Hepatocyte (in vitro differentiated cells): ENCODE measurements around the gene ZNF521. TPM values are rescaled to one million over a fixed set of nuclear protein-coding genes. Genes with fewer than 3 reads are reported as not detected.

Experiments used
- DNase-seq: peaks from one replicate; pipeline ENCODE4 v3.0.0-alpha.2; 2016; ENCODE audit warnings: low spot score
- H2AFZ ChIP-seq: fragments of 200-600 bp; sonication (generic); 2 replicates; pipeline ENCODE4 v1.6.0; 2016; ENCODE audit warnings: antibody characterized with exemption, mild to moderate bottlenecking
- H3K27ac ChIP-seq: fragments of 200-600 bp; sonication (generic); 2 replicates; pipeline ENCODE4 v1.5.1; 2016; ENCODE audit warnings: mild to moderate bottlenecking
- H3K27me3 ChIP-seq: fragments of 200-600 bp; sonication (generic); 2 replicates; pipeline ENCODE4 v1.6.1; 2016
- H3K36me3 ChIP-seq: fragments of 200-600 bp; sonication (generic); replicated peaks from 2 replicates; pipeline ENCODE4 v1.5.1; 2016; ENCODE audit warnings: low read depth; ENCODE audit not compliant: insufficient read depth
- H3K4me1 ChIP-seq: fragments of 200-600 bp; sonication (generic); 2 replicates; pipeline ENCODE4 v1.5.1; 2016; ENCODE audit warnings: mild to moderate bottlenecking, moderate library complexity; ENCODE audit not compliant: insufficient read depth
- H3K4me2 ChIP-seq: fragments of 200-600 bp; sonication (generic); 2 replicates; pipeline ENCODE4 v1.6.0; 2016
- H3K4me3 ChIP-seq: fragments of 200-600 bp; sonication (generic); 2 replicates; pipeline ENCODE4 v1.5.1; 2016; ENCODE audit warnings: mild to moderate bottlenecking
- H3K79me2 ChIP-seq: fragments of 200-600 bp; sonication (generic); 2 replicates; pipeline ENCODE4 v1.6.0; 2017; ENCODE audit warnings: mild to moderate bottlenecking
- H3K9me2 ChIP-seq: fragments of 200-600 bp; sonication (generic); replicated peaks from 2 replicates; pipeline ENCODE4 v1.6.0; 2017; ENCODE audit warnings: mild to moderate bottlenecking; ENCODE audit not compliant: insufficient read depth
- H3K9me3 ChIP-seq: fragments of 200-600 bp; sonication (generic); 2 replicates; pipeline ENCODE4 v1.5.1; 2016; ENCODE audit warnings: low read depth, mild to moderate bottlenecking
- H4K20me1 ChIP-seq: fragments of 200-600 bp; sonication (generic); 2 replicates; pipeline ENCODE4 v1.6.0; 2016; ENCODE audit warnings: mild to moderate bottlenecking; ENCODE audit not compliant: insufficient read depth, poor library complexity, severe bottlenecking
- EZH2 ChIP-seq: fragments of 200-600 bp; sonication (generic); IDR thresholded peaks from 2 replicates; pipeline ENCODE4 v1.6.1; 2016; ENCODE audit warnings: antibody characterized with exemption, mild to moderate bottlenecking, borderline replicate concordance
- EZH2phosphoT487 ChIP-seq: fragments of 200-600 bp; sonication (generic); IDR thresholded peaks from one replicate; pipeline ENCODE4 v1.6.1; 2018; ENCODE audit warnings: antibody characterized with exemption, mild to moderate bottlenecking, low read depth, moderate library complexity; ENCODE audit not compliant: unreplicated experiment, severe bottlenecking
- WGBS: methylation state at CpG from one replicate; pipeline ENCODE4 v1.1.6; 2016; ENCODE audit warnings: low lambda C conversion rate; ENCODE audit errors: missing lambda C conversion rate; 5-methylcytosine and 5-hydroxymethylcytosine counted together
- polyA plus RNA-seq: library from polyadenylated mRNA; unstranded; fragments of >200 nt; fragmentation: Nextera tagmentation; extraction: Ambion mirVana; gene quantifications from 2 replicates; pipeline ENCODE4 v1.2.1, GENCODE V29; 2016
- total RNA-seq: library from RNA; depleted of rRNA; stranded (reverse); fragments of >200 nt; gene quantifications from 2 replicates; pipeline ENCODE4 v1.2.3, GENCODE V29; 2014
- TF ChIP-seq, protein P1 (sequence below): fragments of 200-600 bp; sonication (generic); IDR thresholded peaks from 2 replicates; pipeline ENCODE4 v1.5.1; 2016; ENCODE audit warnings: antibody characterized with exemption, mild to moderate bottlenecking; ENCODE audit not compliant: poor library complexity

Gene ZNF521
- total and polyA plus RNA-seq, 2 experiments from 2014 or later, result 9.0 to 16.3 TPM

GRCh38 chr18:25307192-25307591 lies 44.8 kb downstream of the ZNF521 start:
- Histone ChIP-seq H3K27me3 (no peaks in the 10 kb centered on the region), H3K4me1 (no peaks in the 10 kb centered on the region), H3K79me2 (no peaks in the 10 kb centered on the region), H3K4me2 (no peak overlapping the region), H3K9me3 (no peaks in the 10 kb centered on the region), H3K4me3 (no peak overlapping the region), H4K20me1 (no peaks in the 10 kb centered on the region), H3K36me3 (no peaks in the 10 kb centered on the region), H2AFZ (no peak overlapping the region), H3K9me2 (no peaks in the 10 kb centered on the region), H3K27ac (no peak overlapping the region)
- 100% methylated on average over 1 of the region's 1 CpG for WGBS
- TF ChIP-seq EZH2 (no peak), EZH2phosphoT487 (no peak)
- no peak for DNase-seq

DNA sequence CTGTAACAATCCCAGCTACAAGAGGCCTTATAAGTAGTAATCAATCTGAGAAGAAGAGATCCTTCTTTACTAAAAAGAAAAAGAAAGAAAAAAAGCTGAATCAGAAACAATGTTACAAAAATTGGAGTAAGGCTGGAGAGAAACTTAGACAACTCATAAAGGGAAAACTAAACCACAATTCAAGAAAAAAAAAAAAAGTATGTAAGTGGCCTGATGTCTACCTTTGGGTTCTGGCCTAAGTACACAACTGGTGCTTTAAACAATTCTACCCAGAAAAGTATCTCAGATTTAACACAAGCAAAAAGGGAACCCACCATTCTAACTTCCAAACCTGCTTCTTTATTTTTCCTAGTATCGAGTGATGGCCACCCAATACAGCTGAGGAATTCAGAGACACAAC lies 45.3 kb downstream of the ZNF521 start:
- WGBS, result 87% methylated on average over 1 of the region's 1 CpG
- no peaks in the 10 kb centered on the region for H3K9me3 ChIP-seq
- no peaks in the 10 kb centered on the region for H3K36me3 ChIP-seq
- no peak overlapping the region for H3K4me3 ChIP-seq
- H3K9me2 ChIP-seq, result no peaks in the 10 kb centered on the region
- H3K79me2 ChIP-seq, result no peaks in the 10 kb centered on the region
- no peaks in the 10 kb centered on the region for H3K27me3 ChIP-seq
- no peak overlapping the region for H3K27ac ChIP-seq
- H2AFZ ChIP-seq, result no peak overlapping the region
- TF ChIP-seq, protein P1, sequence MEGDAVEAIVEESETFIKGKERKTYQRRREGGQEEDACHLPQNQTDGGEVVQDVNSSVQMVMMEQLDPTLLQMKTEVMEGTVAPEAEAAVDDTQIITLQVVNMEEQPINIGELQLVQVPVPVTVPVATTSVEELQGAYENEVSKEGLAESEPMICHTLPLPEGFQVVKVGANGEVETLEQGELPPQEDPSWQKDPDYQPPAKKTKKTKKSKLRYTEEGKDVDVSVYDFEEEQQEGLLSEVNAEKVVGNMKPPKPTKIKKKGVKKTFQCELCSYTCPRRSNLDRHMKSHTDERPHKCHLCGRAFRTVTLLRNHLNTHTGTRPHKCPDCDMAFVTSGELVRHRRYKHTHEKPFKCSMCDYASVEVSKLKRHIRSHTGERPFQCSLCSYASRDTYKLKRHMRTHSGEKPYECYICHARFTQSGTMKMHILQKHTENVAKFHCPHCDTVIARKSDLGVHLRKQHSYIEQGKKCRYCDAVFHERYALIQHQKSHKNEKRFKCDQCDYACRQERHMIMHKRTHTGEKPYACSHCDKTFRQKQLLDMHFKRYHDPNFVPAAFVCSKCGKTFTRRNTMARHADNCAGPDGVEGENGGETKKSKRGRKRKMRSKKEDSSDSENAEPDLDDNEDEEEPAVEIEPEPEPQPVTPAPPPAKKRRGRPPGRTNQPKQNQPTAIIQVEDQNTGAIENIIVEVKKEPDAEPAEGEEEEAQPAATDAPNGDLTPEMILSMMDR, result no peak
- TF ChIP-seq EZH2 (no peak), EZH2phosphoT487 (no peak)
- H3K4me2 ChIP-seq, result no peak overlapping the region
- H3K4me1 ChIP-seq, result no peaks in the 10 kb centered on the region
- H4K20me1 ChIP-seq, result no peaks in the 10 kb centered on the region
- no peak for DNase-seq

DNA sequence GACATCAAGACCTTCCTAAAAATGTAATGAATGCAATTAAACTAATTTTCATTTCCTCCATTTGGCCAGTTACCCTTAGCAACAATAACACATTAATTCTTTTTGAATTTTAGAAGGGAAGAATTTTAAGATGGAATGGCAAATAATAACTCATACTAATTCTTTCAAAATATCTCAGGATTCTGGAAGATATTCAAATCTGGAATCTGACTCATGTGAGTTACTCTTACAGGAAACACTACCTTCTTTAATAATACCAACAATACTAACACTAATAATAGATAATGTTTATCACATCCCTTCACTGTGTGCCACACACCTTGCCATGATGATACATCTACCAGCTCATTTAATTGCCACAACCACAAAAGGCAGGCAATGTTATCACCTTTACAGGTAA lies 46.4 kb downstream of the ZNF521 start:
- H4K20me1 ChIP-seq, result no peaks in the 10 kb centered on the region
- H2AFZ ChIP-seq, result no peak overlapping the region
- no peaks in the 10 kb centered on the region for H3K27me3 ChIP-seq
- no peaks in the 10 kb centered on the region for H3K36me3 ChIP-seq
- DNase-seq, result no peak
- H3K9me2 ChIP-seq, result no peaks in the 10 kb centered on the region
- no peaks in the 10 kb centered on the region for H3K79me2 ChIP-seq
- no peak overlapping the region for H3K4me3 ChIP-seq
- H3K4me1 ChIP-seq, result no peaks in the 10 kb centered on the region
- H3K4me2 ChIP-seq, result no peak overlapping the region
- H3K27ac ChIP-seq, result no peak overlapping the region
- H3K9me3 ChIP-seq, result no peaks in the 10 kb centered on the region
- no peak for TF ChIP-seq EZH2
- no peak for TF ChIP-seq EZH2phosphoT487
- TF ChIP-seq, protein P1, result no peak

DNA sequence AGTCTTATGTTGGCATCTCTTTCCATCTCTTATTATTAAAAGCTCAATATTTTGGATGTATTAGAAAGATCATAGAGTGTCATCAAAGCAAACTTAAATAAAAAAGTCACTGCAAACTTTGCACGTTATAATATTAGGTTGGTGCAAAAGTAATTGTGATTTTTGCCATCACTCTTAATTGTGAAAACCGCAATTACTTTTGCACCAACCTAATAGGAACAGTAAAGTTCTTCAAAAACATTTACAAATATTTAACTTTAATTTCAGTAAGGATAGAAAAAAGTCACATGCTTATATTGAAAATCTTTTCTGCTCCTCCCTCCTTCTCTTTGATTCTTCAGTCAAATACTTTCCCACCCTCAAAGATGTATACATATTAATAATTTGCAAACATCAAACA lies 51.5 kb downstream of the ZNF521 start:
- Histone ChIP-seq H3K4me3 (no peak overlapping the region), H3K9me2 (no peaks in the 10 kb centered on the region), H3K27me3 (no peaks in the 10 kb centered on the region), H3K27ac (no peak overlapping the region), H4K20me1 (no peaks in the 10 kb centered on the region), H3K9me3 (no peaks in the 10 kb centered on the region), H2AFZ (no peak overlapping the region), H3K79me2 (no peaks in the 10 kb centered on the region), H3K4me2 (no peak overlapping the region), H3K36me3 (no peaks in the 10 kb centered on the region), H3K4me1 (no peaks in the 10 kb centered on the region)
- WGBS, result 92% methylated on average over 2 of the region's 2 CpGs
- DNase-seq, result no peak
- TF ChIP-seq EZH2, result no peak
- TF ChIP-seq, protein P1, result no peak
- no peak for TF ChIP-seq EZH2phosphoT487
